GM12878 (cell line): ENCODE data around the gene LRFN2. TPM values are rescaled to one million over a fixed set of nuclear protein-coding genes. Genes with fewer than 3 reads are reported as not detected.

Experiments
- ATAC-seq: fragments of 200-7000 bp; cut with Tn5 transposase; 3 replicates; pipeline ENCODE4 v1.9.1; 2020; ENCODE audit warnings: mild to moderate bottlenecking, moderate library complexity
- BruUV-seq: library from RNA; stranded (reverse); fragments of 400-500 nt; replicated peaks from 2 replicates; lab custom pipeline; 2021; lab: Mats Ljungman, UMichigan
- CTCF ChIA-PET: fragments of 300-600 bp; sonication (Branson Sonifier 250); formaldehyde crosslinking; extraction: SDS; loops from one replicate; lab custom pipeline; 2021; ENCODE audit warnings: inconsistent platforms; lab: Yijun Ruan, JAX
- POLR2A ChIA-PET: fragments of 350-600 bp; formaldehyde crosslinking; extraction: SDS; loops from one replicate; lab custom pipeline; 2021; ENCODE audit warnings: inconsistent platforms; lab: Charles Lee
- RAD21 ChIA-PET: fragments of 300-600 bp; sonication (Branson Sonifier 250); formaldehyde crosslinking; loops from one replicate; lab custom pipeline; 2023; ENCODE audit warnings: antibody characterized with exemption; ENCODE audit not compliant: unreplicated experiment; lab: Charles Lee
- SMC1A ChIA-PET: fragments of 300-600 bp; sonication (Branson Sonifier 250); formaldehyde crosslinking; loops from one replicate; lab custom pipeline; 2023; ENCODE audit not compliant: unreplicated experiment, uncharacterized antibody; lab: Charles Lee
- DNase-seq: peaks from one replicate; pipeline ENCODE4 v3.0.0-alpha.2; 2011; ENCODE audit warnings: low read depth, low spot score
- FAIRE-seq: peaks from 3 replicates; lab custom pipeline; 2011; peaks lifted over from hg19 to GRCh38; lab: Jason Lieb, UNC
- H2AFZ ChIP-seq: 2 replicates; pipeline ENCODE4 v1.6.0; 2011; ENCODE audit warnings: low read depth, low read length, control low read depth; ENCODE audit not compliant: control insufficient read depth
- H3K27ac ChIP-seq: 2 replicates; pipeline ENCODE4 v1.5.1; 2011; ENCODE audit warnings: control low read depth; ENCODE audit not compliant: control insufficient read depth, insufficient read depth
- H3K27me3 ChIP-seq, 2 experiments: replicated peaks in 1 of 2; 2 replicates each; pipeline versions ENCODE4 v1.6.0 to v1.6.1; 2011; ENCODE audit warnings: low read length in 1 of 2; ENCODE audit not compliant: control insufficient read depth in 2 of 2, insufficient read depth in 2 of 2
- H3K36me3 ChIP-seq, 2 experiments: 2 replicates each; pipeline ENCODE4 v1.5.1; 2011; ENCODE audit warnings: low read length in 1 of 2; ENCODE audit not compliant: control insufficient read depth in 2 of 2, insufficient read depth in 2 of 2
- H3K4me1 ChIP-seq: 2 replicates; pipeline ENCODE4 v1.6.1; 2011; ENCODE audit warnings: mild to moderate bottlenecking, low read length, moderate library complexity, mixed read lengths; ENCODE audit not compliant: control insufficient read depth, insufficient read depth
- H3K4me2 ChIP-seq: 2 replicates; pipeline ENCODE4 v1.6.0; 2011; ENCODE audit warnings: control low read depth; ENCODE audit not compliant: control insufficient read depth, insufficient read depth
- H3K4me3 ChIP-seq: fragments of 200-600 bp; sonication (generic); 2 replicates; pipeline ENCODE4 v1.5.1; 2016
- H3K79me2 ChIP-seq: 2 replicates; pipeline ENCODE4 v1.6.0; 2011; ENCODE audit warnings: low read length; ENCODE audit not compliant: control insufficient read depth, insufficient read depth
- H3K9ac ChIP-seq: 2 replicates; pipeline ENCODE4 v1.8.0; 2011; ENCODE audit warnings: low read length, control low read depth, mixed read lengths; ENCODE audit not compliant: control insufficient read depth, insufficient read depth
- H3K9me3 ChIP-seq: replicated peaks from 3 replicates; pipeline ENCODE4 v1.5.1; 2011; ENCODE audit warnings: mild to moderate bottlenecking, low read length; ENCODE audit not compliant: control insufficient read depth, insufficient read depth
- H4K20me1 ChIP-seq: 2 replicates; pipeline ENCODE4 v1.6.0; 2011; ENCODE audit not compliant: control insufficient read depth, insufficient read depth
- BCL3 ChIP-seq: IDR thresholded peaks from 2 replicates; pipeline ENCODE4 v1.6.1; 2011; ENCODE audit warnings: borderline replicate concordance, low read depth, mild to moderate bottlenecking, moderate library complexity, low read length; ENCODE audit not compliant: insufficient read depth, poor library complexity, severe bottlenecking
- CBFB ChIP-seq: IDR thresholded peaks from 2 replicates; pipeline ENCODE4 v1.6.1; 2016; ENCODE audit warnings: antibody characterized with exemption, low read depth
- CBX5 ChIP-seq: sonication (generic); IDR thresholded peaks from 2 replicates; pipeline ENCODE4 v1.6.1; 2016; ENCODE audit warnings: low read depth, moderate library complexity, mild to moderate bottlenecking, inconsistent platforms
- CEBPZ ChIP-seq: fragments of 150-350 bp; IDR thresholded peaks from 2 replicates; pipeline ENCODE4 v1.6.1; 2016; ENCODE audit warnings: low read depth, low read length
- GABPA ChIP-seq: IDR thresholded peaks from 2 replicates; pipeline ENCODE4 v1.6.1; 2014; ENCODE audit warnings: antibody characterized with exemption, low read depth, mild to moderate bottlenecking, inconsistent platforms
- POLR2AphosphoS5 ChIP-seq: IDR thresholded peaks from 2 replicates; pipeline ENCODE4 v1.6.1; 2011; ENCODE audit warnings: mild to moderate bottlenecking, low read length, inconsistent platforms
- RAD21 ChIP-seq: IDR thresholded peaks from 2 replicates; pipeline ENCODE4 v1.6.1; 2011; ENCODE audit warnings: mild to moderate bottlenecking, low read depth, low read length, moderate library complexity; ENCODE audit not compliant: insufficient read depth
- RELB ChIP-seq: fragments of 450-650 bp; IDR thresholded peaks from 2 replicates; pipeline ENCODE4 v1.6.1; 2017; ENCODE audit warnings: low read depth, mild to moderate bottlenecking, moderate library complexity
- SREBF1 ChIP-seq: IDR thresholded peaks from 2 replicates; pipeline ENCODE4 v1.6.1; 2012; ENCODE audit warnings: mild to moderate bottlenecking, low read length
- SUZ12 ChIP-seq: fragments of 200-600 bp; sonication (generic); IDR thresholded peaks from one replicate; pipeline ENCODE4 v1.6.1; 2018; ENCODE audit warnings: antibody characterized with exemption, mild to moderate bottlenecking; ENCODE audit not compliant: unreplicated experiment
- TBL1XR1 ChIP-seq: IDR thresholded peaks from 2 replicates; pipeline ENCODE4 v1.6.1; 2012; ENCODE audit warnings: low read depth, low read length, improper control_type of control experiment
- TCF3 ChIP-seq: IDR thresholded peaks from 2 replicates; pipeline ENCODE4 v1.6.1; 2012; ENCODE audit warnings: low read depth, mild to moderate bottlenecking, low read length, borderline replicate concordance; ENCODE audit not compliant: insufficient read depth
- ZNF622 ChIP-seq: fragments of 450-650 bp; IDR thresholded peaks from 2 replicates; pipeline ENCODE4 v1.6.1; 2017; ENCODE audit warnings: mild to moderate bottlenecking, inconsistent platforms
- WGBS: methylation state at CpG from one replicate; pipeline ENCODE4 v1.1.6; 2016; ENCODE audit warnings: low lambda C conversion rate; ENCODE audit not compliant: insufficient replicate concordance, insufficient coverage; ENCODE audit errors: missing lambda C conversion rate; 5-methylcytosine and 5-hydroxymethylcytosine counted together
- in situ Hi-C: fragments of 300-500 bp; cut with MboI; formaldehyde crosslinking; loops from 9 replicates; pipeline ENCODE4 v1.14.3; 2018; ENCODE audit warnings: mixed read lengths
- intact Hi-C: fragments of 100-400 bp; cut with micrococcal nuclease; formaldehyde crosslinking; loops from one replicate; pipeline ENCODE4 v1.14.2; 2022; ENCODE audit not compliant: unreplicated experiment
- polyA plus RNA-seq, 11 experiments: library from polyadenylated mRNA; depleted of rRNA in 4 of 11; unstranded in 6 of 11; stranded (reverse) in 5 of 11; fragments of >200 nt; fragmentation: Nextera tagmentation in 4 of 11; fragmentation: Illumina TruSeq in 1 of 11; extraction: Ambion mirVana in 4 of 11; extraction: Trizol in 1 of 11; gene quantifications; 1 replicate in 1 of 11; 2 replicates in 10 of 11; pipeline versions ENCODE4 v1.2.1 to v1.2.3, GENCODE V29; 2011 to 2016; ENCODE audit warnings: inconsistent platforms in 2 of 11, missing spikeins in 2 of 11, low read depth in 1 of 11
- total RNA-seq, 4 experiments: library from RNA; depleted of rRNA in 3 of 4; stranded (reverse); fragments of >200 nt in 3 of 4; fragmentation: Illumina TruSeq in 1 of 4; extraction: Trizol in 1 of 4; gene quantifications; 2 replicates each; pipeline versions ENCODE4 v1.2.1 to v1.2.3, GENCODE V29; 2013 to 2021
- TF ChIP-seq, protein P1 (sequence below): fragments of 450-650 bp; conservative IDR thresholded peaks from 2 replicates; pipeline ENCODE4 v1.6.1; 2017; ENCODE audit warnings: mild to moderate bottlenecking, moderate library complexity

LRFN2 gene
- total and polyA plus RNA-seq, 10 of the 15 experiments (the other 5 are each of a cell fraction or from before 2014, with no cell fraction given), result not detected

DNA sequence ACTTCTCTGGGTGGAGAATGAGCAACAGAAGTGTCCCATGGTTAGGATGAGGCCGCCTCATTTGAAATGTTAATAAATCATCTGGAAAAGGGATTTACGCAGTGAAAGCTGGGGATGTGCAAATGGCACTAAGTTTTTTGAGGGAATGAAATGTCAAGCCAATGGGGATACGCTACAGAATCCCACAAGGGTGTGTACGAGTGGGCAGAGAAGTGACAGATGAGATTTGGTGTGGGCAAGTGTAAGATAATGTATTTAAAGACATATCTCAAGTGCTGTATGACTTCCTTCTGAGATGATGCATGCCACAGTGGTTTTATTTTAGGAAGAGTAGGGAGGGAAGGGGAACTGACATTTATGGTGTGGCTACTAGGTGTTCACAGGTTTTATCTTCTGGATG, 100.6 kb downstream of the LRFN2 start:
- intact Hi-C loops, result no loop called here
- no peaks in the 10 kb centered on the region for H4K20me1 ChIP-seq
- peaks cover 0 to 7% of the 10 kb centered on the region in 2 experiments; a peak in 3 of 4 replicates for H3K27me3 ChIP-seq
- H3K9ac ChIP-seq, result no peak overlapping the region
- no TSS peak for BruUV-seq
- ChIA-PET CTCF (no interaction called here), SMC1A (no interaction called here), POLR2A (no interaction called here), RAD21 (no interaction called here)
- no peak overlapping the region for H2AFZ ChIP-seq
- in situ Hi-C loops, result no loop called here
- H3K4me2 ChIP-seq, result no peak overlapping the region
- ATAC-seq (no peak), FAIRE-seq (no peak), DNase-seq (no peak)
- H3K36me3 ChIP-seq, result no peaks in the 10 kb centered on the region
- no peaks in the 10 kb centered on the region for H3K4me1 ChIP-seq
- H3K9me3 ChIP-seq, result no peaks in the 10 kb centered on the region
- no peaks in the 10 kb centered on the region for H3K79me2 ChIP-seq
- H3K27ac ChIP-seq, result no peak overlapping the region
- WGBS, result 9% methylated on average over 4 of the region's 4 CpGs
- no peak overlapping the region for H3K4me3 ChIP-seq
- TF ChIP-seq POLR2AphosphoS5 (no peak), RELB (no peak), RAD21 (no peak), CBFB (no peak), ZNF622 (no peak), BCL3 (no peak), SUZ12 (no peak), CEBPZ (no peak), GABPA (no peak), TBL1XR1 (no peak), SREBF1 (no peak), CBX5 (no peak), TCF3 (no peak)
- TF ChIP-seq, protein P1, sequence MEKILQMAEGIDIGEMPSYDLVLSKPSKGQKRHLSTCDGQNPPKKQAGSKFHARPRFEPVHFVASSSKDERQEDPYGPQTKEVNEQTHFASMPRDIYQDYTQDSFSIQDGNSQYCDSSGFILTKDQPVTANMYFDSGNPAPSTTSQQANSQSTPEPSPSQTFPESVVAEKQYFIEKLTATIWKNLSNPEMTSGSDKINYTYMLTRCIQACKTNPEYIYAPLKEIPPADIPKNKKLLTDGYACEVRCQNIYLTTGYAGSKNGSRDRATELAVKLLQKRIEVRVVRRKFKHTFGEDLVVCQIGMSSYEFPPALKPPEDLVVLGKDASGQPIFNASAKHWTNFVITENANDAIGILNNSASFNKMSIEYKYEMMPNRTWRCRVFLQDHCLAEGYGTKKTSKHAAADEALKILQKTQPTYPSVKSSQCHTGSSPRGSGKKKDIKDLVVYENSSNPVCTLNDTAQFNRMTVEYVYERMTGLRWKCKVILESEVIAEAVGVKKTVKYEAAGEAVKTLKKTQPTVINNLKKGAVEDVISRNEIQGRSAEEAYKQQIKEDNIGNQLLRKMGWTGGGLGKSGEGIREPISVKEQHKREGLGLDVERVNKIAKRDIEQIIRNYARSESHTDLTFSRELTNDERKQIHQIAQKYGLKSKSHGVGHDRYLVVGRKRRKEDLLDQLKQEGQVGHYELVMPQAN, result no peak
